HepG2 (cell line): ENCODE data around the gene SLC16A5. TPM values are rescaled to one million over a fixed set of nuclear protein-coding genes. Genes with fewer than 3 reads are reported as not detected.

ENCODE experiments used
- ELF1 ChIP-seq: sonication (generic); formaldehyde crosslinking; IDR thresholded peaks from 2 replicates; pipeline ENCODE4 v1.4.0; 2020; ENCODE audit warnings: missing genetic modification reagents
- IKZF1 ChIP-seq: fragments of 450-650 bp; IDR thresholded peaks from 2 replicates; pipeline ENCODE4 v1.7.1; 2016
- JARID2 ChIP-seq: sonication (generic); formaldehyde crosslinking; IDR thresholded peaks from 2 replicates; pipeline ENCODE4 v1.8.1; 2023; ENCODE audit warnings: missing genetic modification reagents, inconsistent platforms; ENCODE audit not compliant: insufficient replicate concordance
- MLXIP ChIP-seq: sonication (generic); formaldehyde crosslinking; IDR thresholded peaks from 2 replicates; pipeline ENCODE4 v1.9.0; 2021; ENCODE audit warnings: missing genetic modification reagents, borderline replicate concordance
- MTERF4 ChIP-seq: sonication (generic); formaldehyde crosslinking; IDR thresholded peaks from 2 replicates; pipeline ENCODE4 v1.8.0; 2023; ENCODE audit warnings: mild to moderate bottlenecking, missing genetic modification reagents
- PRDM10 ChIP-seq: sonication (generic); formaldehyde crosslinking; IDR thresholded peaks from 2 replicates; pipeline ENCODE4 v1.4.0; 2020; ENCODE audit warnings: low read depth, missing genetic modification reagents
- ZBTB25 ChIP-seq: IDR thresholded peaks from 2 replicates; pipeline ENCODE4 v1.6.1; 2018; ENCODE audit warnings: missing genetic modification reagents
- ZNF501 ChIP-seq: sonication (generic); formaldehyde crosslinking; IDR thresholded peaks from 2 replicates; pipeline ENCODE4 v1.5.1; 2020; ENCODE audit warnings: mild to moderate bottlenecking, moderate library complexity, missing genetic modification reagents
- ZNF709 ChIP-seq: sonication (generic); formaldehyde crosslinking; IDR thresholded peaks from 2 replicates; pipeline ENCODE4 v1.5.0; 2020; ENCODE audit warnings: mild to moderate bottlenecking, missing genetic modification reagents
- ZNF740 ChIP-seq: sonication (generic); formaldehyde crosslinking; IDR thresholded peaks from 2 replicates; pipeline ENCODE4 v1.4.0; 2020; ENCODE audit warnings: missing genetic modification reagents
- ZNF780A ChIP-seq: sonication (generic); formaldehyde crosslinking; IDR thresholded peaks from 2 replicates; pipeline ENCODE4 v1.8.0; 2022; ENCODE audit warnings: mild to moderate bottlenecking, missing genetic modification reagents, moderate library complexity
- ZNF891 ChIP-seq: sonication (generic); formaldehyde crosslinking; IDR thresholded peaks from 2 replicates; pipeline ENCODE4 v1.5.0; 2020; ENCODE audit warnings: mild to moderate bottlenecking, missing genetic modification reagents
- polyA plus RNA-seq, 8 experiments: library from polyadenylated mRNA; depleted of rRNA in 3 of 8; stranded (reverse) in 7 of 8; unstranded in 1 of 8; fragments of >200 nt; fragmentation: Illumina TruSeq in 4 of 8; extraction: Trizol in 4 of 8; gene quantifications; 2 replicates each; pipeline versions ENCODE4 v1.2.1 to v1.2.3, GENCODE V29; 2011 to 2016; ENCODE audit warnings: low read depth in 4 of 8, missing spikeins in 1 of 8, mixed read lengths in 1 of 8; ENCODE audit not compliant: insufficient read depth in 1 of 8
- total RNA-seq, 5 experiments: library from RNA; depleted of rRNA; stranded (reverse); fragments of >200 nt; fragmentation: Illumina TruSeq; extraction: Trizol; gene quantifications; 2 replicates each; pipeline ENCODE4 v1.2.3, GENCODE V29; 2016; ENCODE audit warnings: low read depth in 1 of 5

SLC16A5 gene
- total and polyA plus RNA-seq, 2 of the 13 experiments (the other 11 are each of a cell fraction or from before 2014, with no cell fraction given): 0.69 to 5.6 TPM

GRCh38 chr17:75109407-75110233, 21.9 kb downstream of the SLC16A5 start, which contains the start of gene ARMC7 (continued):
- TF ChIP-seq PRDM10 (CRISPR knock-in tag) (no peak; the same call in 1 of the 2 replicates), ZNF780A (CRISPR knock-in tag) (no peak), ZNF891 (peak; percentile 82; the same call in 1 of the 2 replicates), ELF1 (CRISPR knock-in tag) (peak; percentile 60), ZBTB25 (peak; percentile 63; the same call in 1 of the 2 replicates), MTERF4 (CRISPR knock-in tag) (no peak), ZNF740 (CRISPR knock-in tag) (0 out of 2 replicates have a peak, but pooled peaks have one; percentile 7), IKZF1 (no peak), ZNF501 (CRISPR knock-in tag) (peak; percentile 33; the same call in 1 of the 2 replicates), MLXIP (CRISPR knock-in tag) (no peak), ZNF709 (CRISPR knock-in tag) (peak; percentile 72; the same call in 1 of the 2 replicates), JARID2 (CRISPR knock-in tag) (no peak)
